Daoy (cell line): Measurements from ENCODE around the gene VCL. TPM values are rescaled to one million over a fixed set of nuclear protein-coding genes. Genes with fewer than 3 reads are reported as not detected.
"Not testable (repeated sequence)": the region's sequence is repeated elsewhere in the genome, so short reads cannot be mapped to it uniquely, and the experiment has no call there.

Experiments
- DNase-seq: peaks from one replicate; pipeline ENCODE4 v3.0.0-alpha.2; 2015; ENCODE audit warnings: low read depth
- total RNA-seq: library from RNA; depleted of rRNA; stranded (reverse); fragments of >200 nt; shearing (Covaris generic); gene quantifications from 2 replicates; pipeline ENCODE4 v1.2.3, GENCODE V29; 2014

Gene VCL
- total RNA-seq, 1 experiment from 2014 or later, result 98.4 TPM

GRCh38 chr10:74039561-74040145 is 41.7 kb downstream of the VCL start:
- DNase-seq, result no peak

GRCh38 chr10:74040200-74041126 is 42.5 kb downstream of the VCL start:
- no peak for DNase-seq

GRCh38 chr10:74044419-74044818 is 46.5 kb downstream of the VCL start:
- DNase-seq, result no peak

GRCh38 chr10:74047304-74047703 is 49.4 kb downstream of the VCL start:
- no peak for DNase-seq

- no peak for DNase-seq
These were observed 50.0 kb downstream of the VCL start for GRCh38 chr10:74047871-74048270.

GRCh38 chr10:74048433-74048832 is 50.5 kb downstream of the VCL start:
- no peak for DNase-seq

GRCh38 chr10:74049955-74050354 is 52.0 kb downstream of the VCL start:
- no peak for DNase-seq

- DNase-seq, result no peak
These were observed 52.7 kb downstream of the VCL start for GRCh38 chr10:74050653-74051052.

- no peak for DNase-seq
These were observed 53.9 kb downstream of the VCL start for GRCh38 chr10:74051736-74052342.

GRCh38 chr10:74052994-74053393 is 55.1 kb downstream of the VCL start:
- no peak for DNase-seq

GRCh38 chr10:74055383-74056049 is 57.6 kb downstream of the VCL start:
- DNase-seq, result no peak

- DNase-seq, result peak; percentile 46
These were observed 58.3 kb downstream of the VCL start for GRCh38 chr10:74056050-74056818.

GRCh38 chr10:74058071-74058470 is 60.2 kb downstream of the VCL start:
- no peak for DNase-seq

GRCh38 chr10:74058658-74059057 is 60.7 kb downstream of the VCL start:
- DNase-seq, result no peak

GRCh38 chr10:74061104-74061503 is 63.2 kb downstream of the VCL start:
- DNase-seq, result no peak

GRCh38 chr10:74061978-74062377 is 64.1 kb downstream of the VCL start:
- DNase-seq, result not testable (repeated sequence)

- DNase-seq, result no peak
These were observed 65.3 kb downstream of the VCL start for GRCh38 chr10:74063256-74063655.

GRCh38 chr10:74067373-74068352 is 69.7 kb downstream of the VCL start:
- DNase-seq, result no peak

- DNase-seq, result no peak
These were observed 73.2 kb downstream of the VCL start for GRCh38 chr10:74071157-74071556.

- no peak for DNase-seq
These were observed 74.6 kb downstream of the VCL start for GRCh38 chr10:74072503-74072902.
